ENCODE results near the gene ERBB4. TPM values are rescaled to one million over a fixed set of nuclear protein-coding genes. Genes with fewer than 3 reads are reported as not detected.
A peak's percentile ranks its signal among the peaks of the same experiment; 100 is the strongest.

ERBB4 gene
- polyA plus RNA-seq, 3 donors, result 45.5 to 60.8 (median 47.4) TPM

DNA sequence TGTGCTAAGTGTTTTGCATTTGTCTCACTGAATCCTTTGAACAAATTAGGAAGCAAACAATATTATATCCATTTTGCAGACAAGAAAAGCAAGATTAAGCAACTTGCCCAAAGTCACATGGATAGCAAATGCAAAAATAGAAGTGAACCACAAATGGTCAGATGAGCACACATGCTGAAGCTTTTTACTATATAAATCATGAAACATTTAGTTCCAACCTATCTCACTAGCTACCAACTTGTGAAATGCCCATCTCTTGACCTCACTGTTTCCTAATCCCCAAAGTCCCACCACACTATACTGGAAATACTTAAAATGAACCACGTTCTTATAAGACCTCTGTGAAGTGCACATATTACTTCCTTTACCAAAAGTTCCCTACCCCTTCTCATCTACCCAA is 380.5 kb downstream of the ERBB4 start:
- no peak for DNase-seq (ENCODE audit: low read depth in 3 of 3, low spot score in 2 of 3)

DNA sequence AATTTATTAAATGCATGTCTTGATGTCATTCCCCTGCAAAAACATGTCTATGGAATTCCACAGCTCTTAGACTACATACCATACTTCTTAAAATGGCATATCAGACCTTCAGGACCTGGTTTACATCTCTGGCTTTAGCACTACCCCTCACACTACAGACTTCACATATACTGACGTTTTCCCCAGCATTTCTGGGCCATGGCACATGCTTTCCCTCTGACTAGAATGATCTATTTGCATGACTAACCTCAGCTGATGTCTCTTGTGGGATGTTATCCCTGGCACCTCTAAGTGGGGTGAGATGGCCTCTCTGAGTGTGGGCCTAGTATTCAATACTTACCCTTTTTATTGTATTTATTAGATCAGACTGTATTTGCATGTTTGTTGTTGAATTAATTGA is 381.6 kb downstream of the ERBB4 start:
- no peak for DNase-seq (ENCODE audit: low read depth in 3 of 3, low spot score in 2 of 3)

DNA sequence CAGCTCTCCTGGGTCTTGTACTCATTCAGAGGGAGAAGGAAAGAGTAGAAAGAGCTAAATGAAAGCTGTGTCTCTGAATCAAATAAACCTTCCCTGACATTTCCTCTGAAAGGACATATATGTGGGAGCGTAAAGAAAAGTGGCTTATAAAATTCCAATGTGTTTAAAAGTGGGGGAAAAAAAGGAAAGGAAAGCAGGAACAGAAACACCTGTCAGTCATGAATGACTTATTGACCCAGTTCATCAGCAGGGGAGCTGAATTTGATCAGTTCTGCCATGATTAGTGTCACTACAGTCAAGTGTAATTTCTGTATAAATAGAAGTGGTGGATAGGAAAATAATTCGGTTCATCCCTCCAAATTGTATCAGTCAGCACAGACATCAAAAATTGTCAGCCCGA is 382.5 kb downstream of the ERBB4 start:
- DNase-seq (ENCODE audit: low read depth in 3 of 3, low spot score in 2 of 3), result no peak

DNA sequence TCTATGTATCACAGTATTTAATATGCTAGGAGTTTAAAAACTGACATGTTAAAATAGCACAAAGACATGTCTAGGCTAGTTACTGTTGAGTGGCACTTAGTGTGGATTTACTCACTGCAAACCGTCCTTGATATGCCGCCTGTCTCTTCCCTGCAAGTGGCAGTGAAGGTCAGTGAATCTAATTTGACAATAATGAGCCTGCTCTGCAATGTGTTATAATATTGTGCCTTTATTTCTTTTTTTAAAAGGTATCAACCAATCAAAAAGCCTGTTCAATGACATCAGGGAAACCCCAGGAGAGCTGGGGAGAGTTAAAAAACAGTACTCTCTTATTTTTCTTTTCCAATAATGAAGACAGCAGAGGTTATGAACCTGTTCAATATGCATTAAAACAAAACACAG is 384.1 kb downstream of the ERBB4 start:
- no peak for DNase-seq (ENCODE audit: low read depth in 3 of 3, low spot score in 2 of 3)

DNA sequence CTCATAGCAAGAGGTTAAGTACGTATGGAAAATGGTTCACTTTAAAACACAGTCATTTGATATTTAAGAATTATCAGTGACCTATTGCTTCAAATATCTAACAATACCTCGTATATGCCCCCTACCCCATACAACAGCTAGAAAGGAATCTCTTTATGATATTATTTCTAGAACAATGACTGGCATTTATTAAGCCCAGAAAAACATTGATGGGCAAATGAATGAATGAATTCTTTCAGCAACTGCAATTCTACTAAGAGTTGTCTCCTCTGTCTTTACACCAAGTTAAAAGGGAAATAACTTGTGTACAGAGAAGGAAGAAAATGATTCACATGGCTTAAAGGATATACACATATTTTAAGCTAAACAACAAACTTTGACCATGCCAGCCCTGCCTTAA is 384.7 kb downstream of the ERBB4 start:
- no peak for DNase-seq (ENCODE audit: low read depth in 3 of 3, low spot score in 2 of 3)

DNA sequence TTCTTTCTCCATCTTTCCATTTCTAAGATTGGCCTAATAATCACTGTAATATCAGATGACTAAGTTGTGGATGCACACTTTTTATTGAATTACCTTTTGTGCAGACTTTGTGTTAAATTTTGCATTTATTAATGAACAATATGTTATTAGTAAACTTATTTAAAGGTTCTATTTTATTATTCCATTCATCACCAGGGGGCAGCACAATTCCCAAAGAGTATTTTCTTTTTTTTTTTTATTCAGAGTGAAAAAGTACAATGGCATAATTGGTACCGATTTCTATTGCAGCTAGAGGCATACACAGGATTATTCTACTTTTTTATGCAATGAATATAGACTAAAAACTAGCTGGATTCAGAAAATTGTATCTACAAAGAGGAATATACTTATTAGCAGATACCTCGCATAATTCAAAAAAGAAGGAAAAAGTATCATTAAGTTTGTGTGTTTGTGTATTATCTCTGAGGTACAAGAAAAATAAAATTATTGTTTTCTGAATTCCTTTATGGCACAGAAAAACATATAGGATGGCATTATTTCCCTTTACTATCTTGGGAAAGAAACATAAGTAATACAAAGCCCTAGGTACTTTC is 390.6 kb downstream of the ERBB4 start:
- DNase-seq (ENCODE audit: low read depth in 3 of 3, low spot score in 2 of 3), result no peak

DNA sequence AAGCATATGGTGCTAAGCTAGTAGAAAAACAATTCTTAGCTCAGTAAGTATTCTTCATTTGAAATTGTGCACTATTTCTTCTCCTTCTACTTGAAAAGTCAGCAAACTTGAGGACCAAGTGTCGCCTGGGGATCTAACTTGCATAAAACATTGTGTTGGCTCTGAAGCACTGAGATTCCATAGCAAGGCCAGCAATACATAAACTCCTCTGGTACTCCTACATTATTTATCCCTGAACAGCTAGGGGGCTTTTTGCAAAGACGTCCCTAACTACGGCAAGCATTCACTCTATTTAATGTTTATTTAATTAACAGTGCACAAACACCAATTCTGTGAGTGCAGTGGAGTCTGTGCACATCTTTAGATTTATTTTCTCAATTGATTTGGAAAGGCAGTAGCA is 392.2 kb downstream of the ERBB4 start:
- DNase-seq (ENCODE audit: low read depth in 3 of 3, low spot score in 2 of 3), result no peak

DNA sequence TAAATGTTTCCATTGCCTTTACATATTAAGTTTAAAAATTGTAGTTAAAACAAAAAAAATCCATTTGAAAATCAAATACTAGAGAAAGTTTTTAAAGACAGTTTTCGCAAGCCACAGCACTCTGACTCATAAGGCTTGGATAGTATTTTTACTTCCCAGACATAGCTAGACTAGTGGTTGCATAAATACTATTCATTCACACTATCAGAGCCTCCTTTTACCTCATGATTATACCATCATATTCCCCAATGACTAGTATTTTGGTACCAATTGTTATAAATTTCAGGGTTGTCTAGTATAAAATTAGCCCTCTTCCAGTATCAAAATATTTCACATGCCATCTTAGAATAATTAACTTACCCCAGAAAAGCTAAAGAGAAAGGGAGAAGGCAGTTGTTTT is 393.5 kb downstream of the ERBB4 start:
- no peak for DNase-seq (ENCODE audit: low read depth in 3 of 3, low spot score in 2 of 3)

DNA sequence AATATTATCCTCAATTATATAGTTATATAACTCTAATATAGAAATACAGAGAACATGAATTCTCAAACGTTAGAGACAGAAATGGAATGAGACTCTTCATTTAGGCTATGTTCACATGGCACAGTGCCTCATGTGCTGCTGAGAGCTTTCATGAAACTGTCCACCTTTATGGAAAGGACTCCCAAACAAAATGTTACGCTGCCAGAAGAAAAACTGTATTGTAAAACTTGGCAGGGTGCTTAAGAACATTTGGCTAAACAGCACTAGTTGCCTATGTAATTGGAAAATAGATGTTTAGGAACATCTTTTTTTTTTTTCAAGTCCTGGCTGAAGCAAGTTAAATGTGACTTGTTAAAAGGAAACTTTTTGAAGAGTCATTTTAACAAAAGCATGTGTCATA is 396.0 kb downstream of the ERBB4 start:
- no peak for DNase-seq (ENCODE audit: low read depth in 3 of 3, low spot score in 2 of 3)

DNA sequence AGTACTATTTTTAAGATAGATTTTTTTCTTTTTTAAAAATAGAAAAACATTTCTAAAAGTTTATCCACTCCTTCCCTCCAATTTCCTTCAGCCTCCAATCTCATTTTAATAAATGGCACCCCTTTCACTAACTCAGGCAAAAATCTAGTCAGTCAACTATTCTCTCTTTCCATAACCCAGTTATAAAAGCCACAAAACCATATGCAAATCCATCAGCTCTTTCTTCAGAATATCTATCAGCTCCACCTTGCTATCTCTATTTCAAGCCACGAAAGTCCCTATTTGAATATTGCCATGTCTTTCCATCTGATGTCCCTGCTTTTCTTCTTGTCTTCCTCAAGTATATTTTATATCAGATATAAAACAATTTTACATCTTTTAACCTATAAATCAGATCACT is 397.1 kb downstream of the ERBB4 start:
- DNase-seq (ENCODE audit: low read depth in 3 of 3, low spot score in 2 of 3), result no peak

DNA sequence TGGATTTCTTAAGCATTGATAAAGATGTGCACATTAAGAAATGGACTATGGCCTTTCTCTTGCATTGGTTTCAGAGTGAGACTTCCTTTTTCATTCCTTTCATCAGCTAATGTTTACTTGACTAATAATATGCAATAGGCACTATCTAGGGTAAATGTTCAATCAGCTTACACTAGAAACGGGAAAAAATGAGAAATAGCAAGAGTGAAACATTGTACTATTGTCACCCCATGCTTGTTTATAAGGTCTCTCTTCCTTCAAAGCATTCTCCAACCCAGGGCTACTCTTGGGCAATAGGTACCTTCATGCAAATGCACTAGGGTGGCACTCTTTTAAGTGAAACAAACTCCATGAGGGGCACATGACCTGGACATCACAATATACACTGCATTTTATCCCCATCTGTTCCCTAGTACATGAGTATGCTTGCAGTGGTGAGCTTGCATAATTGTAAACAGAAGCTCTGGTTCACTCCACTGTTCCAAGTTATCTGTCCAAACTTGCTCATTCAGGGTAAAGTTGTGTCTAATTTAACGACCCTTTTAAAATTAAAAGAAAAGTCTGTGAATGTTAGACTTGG is 402.3 kb downstream of the ERBB4 start:
- no peak for DNase-seq (ENCODE audit: low read depth in 3 of 3, low spot score in 2 of 3)

DNA sequence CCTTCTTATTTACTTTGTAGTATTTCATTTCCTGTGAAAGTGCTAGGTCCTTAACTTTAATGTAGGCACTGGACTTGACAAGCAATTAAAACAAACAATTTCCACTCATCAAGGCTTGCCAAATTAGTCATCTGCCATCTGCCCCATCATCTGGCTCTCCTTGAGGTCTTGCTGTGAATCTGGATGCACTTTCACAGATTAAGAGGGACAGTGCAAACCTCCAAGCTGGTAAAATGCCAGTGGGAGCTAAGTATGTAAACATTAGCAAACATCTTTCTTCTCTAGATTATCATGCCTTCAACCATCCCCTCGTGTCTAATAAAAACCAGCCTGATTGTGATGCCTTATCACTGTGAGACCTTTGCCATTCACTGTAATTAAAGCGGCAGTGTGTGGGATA is 402.9 kb downstream of the ERBB4 start:
- DNase-seq (ENCODE audit: low read depth in 3 of 3, low spot score in 2 of 3), result no peak

DNA sequence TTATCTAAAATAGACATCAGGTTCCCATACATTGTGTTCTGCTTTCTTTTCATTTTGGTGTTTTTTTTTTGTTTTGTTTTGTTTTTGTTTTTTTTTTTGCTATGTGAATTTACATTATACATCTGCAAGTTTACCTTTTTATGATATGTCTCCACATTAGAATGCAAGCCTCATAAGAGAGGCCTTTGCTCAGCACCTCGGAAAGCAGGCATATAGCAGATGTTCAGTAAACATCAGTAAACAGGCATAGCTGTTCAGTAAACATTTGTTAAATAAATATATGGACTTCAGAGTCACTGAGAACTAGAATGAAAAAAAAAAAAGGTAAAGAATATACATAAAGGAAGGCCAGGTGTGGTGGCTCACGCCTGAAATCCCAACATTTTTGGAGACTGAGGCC is 405.3 kb downstream of the ERBB4 start:
- no peak for DNase-seq (ENCODE audit: low read depth in 3 of 3, low spot score in 2 of 3)

DNA sequence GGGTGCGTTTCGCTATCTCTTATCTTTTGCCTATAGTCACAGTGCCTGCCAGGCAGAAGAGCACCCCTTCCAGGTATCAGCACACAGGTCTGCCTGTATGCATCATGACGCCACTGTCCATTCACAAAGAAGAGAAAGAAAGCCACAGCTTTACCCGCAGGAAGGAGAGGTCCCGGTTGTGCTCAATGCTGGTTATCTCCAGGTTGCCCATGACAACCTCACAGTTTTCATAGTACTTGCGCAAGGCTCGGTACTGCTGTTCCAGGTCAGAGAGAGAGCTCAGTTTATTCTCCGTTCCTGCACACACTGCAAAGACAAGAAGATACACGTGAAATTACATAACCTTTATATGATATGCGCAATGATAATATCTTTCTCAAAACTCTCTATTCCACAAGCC is 414.0 kb downstream of the ERBB4 start:
- no peak for DNase-seq (ENCODE audit: low read depth in 3 of 3, low spot score in 2 of 3)

DNA sequence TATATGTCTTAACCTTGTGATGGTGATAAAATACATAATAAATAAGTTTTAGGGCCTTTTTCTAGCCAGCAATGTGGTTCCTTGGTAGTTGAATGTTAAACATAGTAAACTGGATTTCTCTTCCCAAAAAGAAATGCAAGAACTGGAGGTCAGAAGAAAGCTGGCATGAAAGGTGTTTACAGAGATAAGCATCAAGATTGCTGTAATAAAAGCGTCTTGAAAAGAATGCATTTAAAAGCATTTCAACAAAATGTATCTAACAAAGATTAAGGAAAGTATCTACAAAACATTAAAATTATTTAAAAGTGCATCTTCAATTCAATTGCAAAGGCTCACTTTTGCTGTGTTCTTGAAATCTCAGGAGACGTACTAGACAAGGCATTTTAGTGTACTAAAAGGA is 419.0 kb downstream of the ERBB4 start:
- no peak for DNase-seq (ENCODE audit: low read depth in 3 of 3, low spot score in 2 of 3)

DNA sequence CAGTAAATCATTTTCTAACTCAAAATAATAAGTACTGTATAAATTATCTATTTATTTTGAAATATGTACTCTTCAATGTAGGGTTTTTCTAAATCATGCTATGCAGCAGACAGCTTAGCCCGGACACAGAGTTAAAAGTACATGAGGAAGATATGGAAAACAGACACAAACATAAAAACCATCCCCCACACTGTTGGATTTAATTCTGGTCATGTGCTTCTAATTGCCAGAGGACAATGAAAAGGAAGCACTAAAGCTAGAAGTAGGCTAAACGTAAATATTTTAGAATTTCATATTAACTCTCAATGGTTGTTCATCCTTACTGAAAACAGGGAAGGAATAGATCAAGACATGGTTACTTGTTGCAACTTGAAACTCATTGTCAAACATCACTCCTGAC is 420.7 kb downstream of the ERBB4 start:
- no peak for DNase-seq (ENCODE audit: low read depth in 3 of 3, low spot score in 2 of 3)

DNA sequence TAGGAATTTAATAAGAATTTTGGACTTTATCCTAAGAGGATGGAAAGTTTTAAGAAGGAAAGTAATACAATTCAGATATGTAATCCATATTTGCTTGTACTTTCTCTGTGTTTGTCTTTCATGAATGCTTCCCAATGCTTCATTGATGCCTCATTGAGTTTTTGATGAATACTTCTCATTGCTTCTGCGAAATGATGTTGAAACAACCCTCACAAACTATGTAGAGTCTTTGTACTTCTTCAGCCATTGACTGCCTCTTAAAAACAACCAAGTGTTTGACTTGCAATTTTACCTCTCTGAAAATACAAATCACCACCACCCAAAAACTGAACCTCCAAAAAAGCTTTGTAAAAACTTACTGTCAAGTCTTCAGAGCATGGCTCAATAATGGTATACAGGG is 424.1 kb downstream of the ERBB4 start:
- no peak for DNase-seq (ENCODE audit: low read depth in 3 of 3, low spot score in 2 of 3)

DNA sequence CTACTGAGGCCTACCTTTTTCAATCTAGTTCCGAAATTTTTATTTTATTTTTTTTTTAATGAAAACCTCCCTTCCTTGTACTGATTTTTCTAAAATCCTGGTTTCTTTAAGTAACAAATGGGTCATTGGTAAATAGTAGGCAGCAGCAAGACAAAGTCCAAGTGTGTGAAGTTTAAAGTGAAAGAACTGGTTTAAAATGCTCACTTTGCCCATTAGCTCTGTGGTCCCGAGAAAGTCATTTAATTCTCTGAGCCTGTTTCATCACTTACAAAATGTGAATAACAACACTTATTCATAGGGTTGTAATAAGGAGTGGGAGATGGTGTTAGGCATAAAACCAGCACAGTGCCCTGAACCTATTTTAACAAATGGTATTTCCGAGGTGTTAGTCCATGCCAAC is 426.2 kb downstream of the ERBB4 start:
- no peak for DNase-seq (ENCODE audit: low read depth in 3 of 3, low spot score in 2 of 3)

DNA sequence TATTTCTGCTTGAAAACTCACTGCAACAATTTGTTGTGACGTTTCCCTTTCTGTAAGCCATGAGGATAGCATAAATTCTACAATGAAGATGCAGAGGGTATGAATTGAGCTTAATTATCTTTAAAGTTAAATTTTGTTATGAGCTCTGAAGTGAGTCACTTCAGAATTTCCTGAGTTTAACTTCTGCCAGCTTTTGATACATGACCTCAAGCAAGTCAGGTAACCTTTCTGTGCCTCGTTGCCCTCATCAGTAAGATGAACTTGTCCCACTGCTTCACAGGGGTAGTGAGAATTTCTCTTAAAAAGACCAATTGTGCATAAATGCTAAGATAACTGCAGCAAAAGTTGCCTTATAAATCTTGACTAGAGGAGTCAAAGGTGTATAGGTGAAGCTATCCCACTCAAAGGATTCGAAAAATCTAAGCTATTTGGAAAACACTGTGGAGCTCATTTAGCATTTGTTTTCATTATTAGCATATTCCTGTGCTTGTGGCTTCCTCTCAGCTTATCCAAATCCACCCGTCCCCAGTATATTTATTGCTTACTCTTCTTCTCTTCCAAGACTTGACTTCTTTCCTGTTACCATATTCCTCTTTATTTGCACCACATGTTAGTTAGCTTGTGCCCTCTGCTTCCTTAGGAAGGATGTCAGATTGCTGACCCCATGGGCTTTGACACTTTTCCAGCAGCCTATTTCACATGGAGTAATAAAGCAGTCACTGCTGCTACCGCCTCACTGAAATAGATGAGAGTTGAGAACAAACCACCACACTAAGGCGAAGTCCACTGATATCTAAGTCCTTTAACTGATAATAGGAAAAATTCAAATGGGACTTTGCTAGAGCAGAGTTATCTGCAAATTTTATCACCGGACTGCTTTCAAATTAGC is 428.6 kb downstream of the ERBB4 start:
- DNase-seq (ENCODE audit: low read depth in 3 of 3, low spot score in 2 of 3), result peak in 1 of 3 donors; percentile 2

DNA sequence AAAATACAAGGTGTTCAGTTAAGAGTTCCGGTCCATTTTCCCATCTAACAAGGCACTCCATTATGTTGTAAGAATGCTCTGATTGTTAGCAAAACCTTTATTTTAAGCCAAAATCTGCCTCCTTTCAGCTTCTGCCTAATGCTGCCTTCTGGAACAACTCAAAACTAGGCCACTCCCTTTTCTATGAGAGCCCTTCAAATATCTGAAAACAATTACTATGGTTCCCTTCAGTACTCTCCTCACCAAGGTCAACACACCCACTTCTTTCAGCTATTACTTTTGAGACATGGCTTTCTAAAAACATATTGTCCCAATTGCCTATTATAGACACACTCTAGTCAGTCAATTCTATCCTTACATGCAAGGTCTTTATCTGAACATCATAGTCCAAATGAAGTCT is 429.4 kb downstream of the ERBB4 start:
- no peak for DNase-seq (ENCODE audit: low read depth in 3 of 3, low spot score in 2 of 3)

DNA sequence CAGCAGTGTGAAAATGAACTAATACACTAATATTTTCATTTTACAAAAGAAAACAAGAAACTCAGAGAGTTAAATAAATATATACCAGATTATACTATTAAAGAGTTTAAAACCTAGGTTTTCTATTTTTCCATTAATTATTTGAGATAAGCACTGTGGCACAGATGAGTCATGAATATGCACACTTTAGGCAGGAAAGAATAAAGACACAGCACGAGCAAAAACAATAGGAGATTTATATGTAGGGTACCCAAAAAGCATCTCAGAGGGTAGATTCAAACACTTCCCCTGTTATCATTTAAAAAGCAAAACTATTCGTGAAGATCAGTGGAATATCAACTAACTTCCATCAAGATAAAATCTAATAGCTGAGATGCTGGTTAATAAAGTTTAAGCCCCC is 430.6 kb downstream of the ERBB4 start:
- no peak for DNase-seq (ENCODE audit: low read depth in 3 of 3, low spot score in 2 of 3)

DNA sequence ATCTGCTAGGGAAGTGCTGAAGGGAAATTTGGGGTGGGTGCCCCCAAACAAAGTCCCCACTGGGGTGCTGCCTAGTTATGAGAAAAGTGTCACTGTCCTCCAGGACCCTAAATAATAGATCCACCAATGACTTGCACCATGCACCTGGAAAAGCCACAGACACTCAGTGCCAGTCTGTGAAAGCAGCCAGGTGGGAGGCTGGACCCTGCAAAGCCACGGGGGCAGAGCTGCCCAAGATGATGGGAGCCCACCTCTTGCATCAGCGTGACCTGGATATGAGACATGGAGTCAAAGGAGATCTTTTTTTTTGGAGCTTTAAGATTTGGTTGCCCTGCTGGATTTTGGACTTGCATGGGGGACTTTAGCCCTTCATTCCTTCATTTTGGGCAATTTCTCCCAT is 431.6 kb downstream of the ERBB4 start:
- no peak for DNase-seq (ENCODE audit: low read depth in 3 of 3, low spot score in 2 of 3)
